MM.1S (cell line): ENCODE measurements around the gene PDE3B.

Experiments
- DNase-seq: peaks from one replicate; pipeline ENCODE4 v3.0.0-alpha.2; 2015
- H2AFZ ChIP-seq: fragments of 300-600 bp; sonication (generic); 2 replicates; pipeline ENCODE4 v1.6.0; 2016; ENCODE audit warnings: antibody characterized with exemption, low read length
- H3F3A ChIP-seq: fragments of 300-600 bp; sonication (generic); 2 replicates; pipeline ENCODE4 v1.6.1; 2016; ENCODE audit warnings: mild to moderate bottlenecking, antibody characterized with exemption, low read length, moderate library complexity, mixed read lengths; ENCODE audit not compliant: insufficient read depth
- H3K27ac ChIP-seq: fragments of 300-600 bp; sonication (generic); 2 replicates; pipeline ENCODE4 v1.5.1; 2016; ENCODE audit warnings: mild to moderate bottlenecking, low read length
- H3K27me3 ChIP-seq: fragments of 300-600 bp; sonication (generic); replicated peaks from 2 replicates; pipeline ENCODE4 v1.6.0; 2016; ENCODE audit warnings: low read length; ENCODE audit not compliant: insufficient read depth
- H3K36me3 ChIP-seq: fragments of 300-600 bp; sonication (generic); replicated peaks from 2 replicates; pipeline ENCODE4 v1.6.1; 2016; ENCODE audit warnings: mild to moderate bottlenecking, low read length, mixed read lengths; ENCODE audit not compliant: insufficient read depth
- H3K4me1 ChIP-seq: fragments of 300-600 bp; sonication (generic); 2 replicates; pipeline ENCODE4 v1.6.1; 2016; ENCODE audit warnings: low read length, mixed read lengths
- H3K4me2 ChIP-seq: fragments of 300-600 bp; sonication (generic); 2 replicates; pipeline ENCODE4 v1.6.0; 2016; ENCODE audit warnings: low read depth, low read length
- H3K4me3 ChIP-seq: fragments of 300-600 bp; sonication (generic); 2 replicates; pipeline ENCODE4 v1.5.1; 2016; ENCODE audit warnings: low read length, mixed read lengths
- H3K79me2 ChIP-seq: fragments of 300-600 bp; sonication (generic); 2 replicates; pipeline ENCODE4 v1.6.1; 2016; ENCODE audit warnings: mixed run types, low read length, mixed read lengths
- H3K9ac ChIP-seq: fragments of 300-600 bp; sonication (generic); 2 replicates; pipeline ENCODE4 v1.6.1; 2016; ENCODE audit warnings: low read length, mixed read lengths
- H3K9me2 ChIP-seq: fragments of 300-600 bp; sonication (generic); replicated peaks from 2 replicates; pipeline ENCODE4 v1.6.1; 2016; ENCODE audit warnings: mild to moderate bottlenecking, low read length, mixed read lengths; ENCODE audit not compliant: insufficient read depth
- H3K9me3 ChIP-seq: fragments of 300-600 bp; sonication (generic); replicated peaks from 2 replicates; pipeline ENCODE4 v1.6.1; 2016; ENCODE audit warnings: mild to moderate bottlenecking, low read length, mixed read lengths; ENCODE audit not compliant: insufficient read depth
- H4K20me1 ChIP-seq: fragments of 300-600 bp; sonication (generic); 2 replicates; pipeline ENCODE4 v1.6.1; 2016; ENCODE audit warnings: mild to moderate bottlenecking, low read length, moderate library complexity, mixed read lengths; ENCODE audit not compliant: insufficient read depth
- EZH2 ChIP-seq: fragments of 300-600 bp; sonication (generic); optimal IDR thresholded peaks from 2 replicates; pipeline ENCODE3; 2017; ENCODE audit warnings: low read depth, mild to moderate bottlenecking, antibody characterized with exemption, low read length, mixed read lengths
- EZH2phosphoT487 ChIP-seq: fragments of 300-600 bp; sonication (generic); IDR thresholded peaks from 2 replicates; pipeline ENCODE4 v1.6.1; 2018; ENCODE audit warnings: antibody characterized with exemption, low read length
- TF ChIP-seq, protein P1 (sequence below): fragments of 300-600 bp; sonication (generic); IDR thresholded peaks from 2 replicates; pipeline ENCODE4 v1.5.1; 2016; ENCODE audit warnings: antibody characterized with exemption, low read length, mixed read lengths

Gene PDE3B

DNA sequence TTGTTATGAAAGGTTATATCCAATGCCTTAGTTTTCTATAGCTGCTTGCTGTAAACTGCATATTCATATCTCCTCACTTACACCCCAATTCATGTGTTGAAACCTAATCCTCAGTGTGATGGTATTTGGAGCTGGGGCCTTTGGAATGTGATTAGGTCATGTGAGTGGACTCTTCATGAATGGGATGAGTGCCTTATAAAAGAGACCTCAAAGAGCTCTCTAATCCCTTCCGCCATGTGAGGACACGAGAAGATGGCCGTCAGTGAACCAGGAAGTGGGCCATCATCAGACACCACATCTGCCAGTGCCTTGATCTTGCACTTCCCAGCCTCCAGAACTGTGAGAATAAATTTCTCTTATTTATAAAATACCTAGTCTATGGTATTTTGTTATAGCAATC, 169.2 kb downstream of the PDE3B start:
- Histone ChIP-seq H4K20me1 (no peaks in the 10 kb centered on the region), H3K27me3 (no peaks in the 10 kb centered on the region), H3K36me3 (no peaks in the 10 kb centered on the region), H3K4me3 (no peak overlapping the region), H3K4me2 (no peak overlapping the region), H3K9me2 (no peaks in the 10 kb centered on the region), H3K4me1 (no peaks in the 10 kb centered on the region), H2AFZ (no peak overlapping the region), H3K27ac (no peak overlapping the region), H3K79me2 (no peaks in the 10 kb centered on the region), H3K9ac (no peak overlapping the region), H3K9me3 (no peaks in the 10 kb centered on the region), H3F3A (no peaks in the 10 kb centered on the region)
- no peak for TF ChIP-seq EZH2
- TF ChIP-seq, protein P1, sequence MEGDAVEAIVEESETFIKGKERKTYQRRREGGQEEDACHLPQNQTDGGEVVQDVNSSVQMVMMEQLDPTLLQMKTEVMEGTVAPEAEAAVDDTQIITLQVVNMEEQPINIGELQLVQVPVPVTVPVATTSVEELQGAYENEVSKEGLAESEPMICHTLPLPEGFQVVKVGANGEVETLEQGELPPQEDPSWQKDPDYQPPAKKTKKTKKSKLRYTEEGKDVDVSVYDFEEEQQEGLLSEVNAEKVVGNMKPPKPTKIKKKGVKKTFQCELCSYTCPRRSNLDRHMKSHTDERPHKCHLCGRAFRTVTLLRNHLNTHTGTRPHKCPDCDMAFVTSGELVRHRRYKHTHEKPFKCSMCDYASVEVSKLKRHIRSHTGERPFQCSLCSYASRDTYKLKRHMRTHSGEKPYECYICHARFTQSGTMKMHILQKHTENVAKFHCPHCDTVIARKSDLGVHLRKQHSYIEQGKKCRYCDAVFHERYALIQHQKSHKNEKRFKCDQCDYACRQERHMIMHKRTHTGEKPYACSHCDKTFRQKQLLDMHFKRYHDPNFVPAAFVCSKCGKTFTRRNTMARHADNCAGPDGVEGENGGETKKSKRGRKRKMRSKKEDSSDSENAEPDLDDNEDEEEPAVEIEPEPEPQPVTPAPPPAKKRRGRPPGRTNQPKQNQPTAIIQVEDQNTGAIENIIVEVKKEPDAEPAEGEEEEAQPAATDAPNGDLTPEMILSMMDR, result no peak
- TF ChIP-seq EZH2phosphoT487, result no peak
- no peak for DNase-seq

DNA sequence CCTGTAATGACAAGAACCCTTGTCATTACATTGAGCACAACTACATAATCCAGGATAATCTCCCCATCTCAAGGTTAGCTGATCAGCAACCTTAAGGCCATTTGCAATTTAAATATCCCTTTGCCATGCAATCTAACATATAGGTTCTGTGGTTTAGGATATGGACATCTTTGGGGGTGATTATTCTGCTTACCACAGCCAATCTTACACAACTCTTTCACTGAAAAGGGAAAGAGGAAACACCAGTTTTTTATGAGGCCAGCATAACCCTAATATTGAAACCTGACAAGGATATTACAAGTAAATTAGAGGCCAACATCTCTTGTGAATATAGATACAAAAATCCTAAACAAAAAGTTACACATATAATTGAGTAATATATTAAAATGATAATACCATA, 169.9 kb downstream of the PDE3B start:
- Histone ChIP-seq H4K20me1 (no peaks in the 10 kb centered on the region), H3K4me1 (no peaks in the 10 kb centered on the region), H3K9me2 (no peaks in the 10 kb centered on the region), H3K9me3 (no peaks in the 10 kb centered on the region), H3F3A (no peaks in the 10 kb centered on the region), H3K4me3 (no peak overlapping the region), H3K4me2 (no peak overlapping the region), H3K27me3 (no peaks in the 10 kb centered on the region), H3K9ac (no peak overlapping the region), H3K79me2 (no peaks in the 10 kb centered on the region), H2AFZ (no peak overlapping the region), H3K36me3 (no peaks in the 10 kb centered on the region), H3K27ac (no peak overlapping the region)
- TF ChIP-seq, protein P1, result no peak
- no peak for TF ChIP-seq EZH2phosphoT487
- no peak for TF ChIP-seq EZH2
- DNase-seq, result no peak

DNA sequence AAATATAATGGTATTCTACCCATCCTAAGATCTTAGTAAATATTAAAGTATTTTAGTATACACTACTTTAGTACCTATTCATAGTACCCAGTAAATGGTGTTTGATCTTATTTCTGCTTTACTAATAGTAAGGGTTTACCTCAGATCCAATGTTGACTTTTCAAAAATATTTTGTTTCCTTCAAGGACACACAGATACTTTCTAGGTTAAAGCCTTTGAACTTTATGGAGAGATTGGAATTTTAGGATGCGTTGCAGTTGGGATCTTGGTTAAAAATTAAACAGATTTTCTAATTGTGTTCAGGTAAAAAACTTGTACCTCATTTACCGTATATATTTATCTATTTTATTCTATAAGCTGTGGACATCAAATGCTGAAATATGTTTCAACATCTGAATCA, 175.2 kb downstream of the PDE3B start:
- Histone ChIP-seq H3K9ac (no peak overlapping the region), H3K79me2 (no peaks in the 10 kb centered on the region)

More for the DNA sequence above, 175.2 kb downstream of the PDE3B start:
- TF ChIP-seq, protein P1, result no peak
- TF ChIP-seq EZH2, result no peak
- TF ChIP-seq EZH2phosphoT487, result no peak
- Histone ChIP-seq H4K20me1 (no peaks in the 10 kb centered on the region), H3F3A (no peaks in the 10 kb centered on the region), H3K27ac (no peak overlapping the region), H3K36me3 (no peaks in the 10 kb centered on the region), H3K9me2 (no peaks in the 10 kb centered on the region), H3K4me3 (no peak overlapping the region), H3K27me3 (no peaks in the 10 kb centered on the region), H3K4me1 (no peaks in the 10 kb centered on the region), H3K9me3 (no peaks in the 10 kb centered on the region), H2AFZ (no peak overlapping the region), H3K4me2 (no peak overlapping the region)
- DNase-seq, result no peak
